Liver (tissue), 3 donors: ENCODE results near the gene BHLHE40.

Experiments
- FOXA1 ChIP-seq: IDR thresholded peaks from 2 replicates; pipeline ENCODE4 v1.6.1; 2016; ENCODE audit warnings: antibody characterized with exemption
- JUND ChIP-seq, 2 donors: IDR thresholded peaks; 2 replicates each; pipeline ENCODE4 v1.6.1; 2016; ENCODE audit warnings: antibody characterized with exemption in 2 of 2
- NR2F2 ChIP-seq: IDR thresholded peaks from 2 replicates; pipeline ENCODE4 v1.6.1; 2016; ENCODE audit warnings: antibody characterized with exemption
- RXRA ChIP-seq, 2 donors: IDR thresholded peaks; 2 replicates each; pipeline ENCODE4 v1.6.1; 2017 to 2018; ENCODE audit warnings: antibody characterized with exemption in 2 of 2, mild to moderate bottlenecking in 1 of 2
- TAF1 ChIP-seq: conservative IDR thresholded peaks from 2 replicates; pipeline ENCODE4 v1.6.1; 2016; ENCODE audit warnings: antibody characterized with exemption, mild to moderate bottlenecking
- YY1 ChIP-seq: IDR thresholded peaks from 2 replicates; pipeline ENCODE4 v1.6.1; 2016; ENCODE audit warnings: antibody characterized with exemption, mild to moderate bottlenecking
- ZBTB33 ChIP-seq: IDR thresholded peaks from 2 replicates; pipeline ENCODE4 v1.6.1; 2016; ENCODE audit warnings: antibody characterized with exemption
- TF ChIP-seq, protein P1 (sequence below): fragments of 150-350 bp; IDR thresholded peaks from 2 replicates; pipeline ENCODE4 v1.5.1; 2017; ENCODE audit warnings: improper control_type of control experiment, low read depth, low read length; ENCODE audit not compliant: missing input control
- TF ChIP-seq, protein P2 (sequence below): IDR thresholded peaks from 2 replicates; pipeline ENCODE4 v1.6.1; 2016; ENCODE audit warnings: antibody characterized with exemption
- donor health status: healthy.
- donor health status: healthy.

DNA sequence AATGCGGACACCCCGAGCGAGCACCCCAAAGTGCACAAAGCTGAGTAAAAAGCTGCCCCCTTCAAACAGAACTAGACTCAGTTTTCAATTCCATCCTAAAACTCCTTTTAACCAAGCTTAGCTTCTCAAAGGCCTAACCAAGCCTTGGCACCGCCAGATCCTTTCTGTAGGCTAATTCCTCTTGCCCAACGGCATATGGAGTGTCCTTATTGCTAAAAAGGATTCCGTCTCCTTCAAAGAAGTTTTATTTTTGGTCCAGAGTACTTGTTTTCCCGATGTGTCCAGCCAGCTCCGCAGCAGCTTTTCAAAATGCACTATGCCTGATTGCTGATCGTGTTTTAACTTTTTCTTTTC lies 5.3 kb downstream of the BHLHE40 start:
- TF ChIP-seq, protein P1, sequence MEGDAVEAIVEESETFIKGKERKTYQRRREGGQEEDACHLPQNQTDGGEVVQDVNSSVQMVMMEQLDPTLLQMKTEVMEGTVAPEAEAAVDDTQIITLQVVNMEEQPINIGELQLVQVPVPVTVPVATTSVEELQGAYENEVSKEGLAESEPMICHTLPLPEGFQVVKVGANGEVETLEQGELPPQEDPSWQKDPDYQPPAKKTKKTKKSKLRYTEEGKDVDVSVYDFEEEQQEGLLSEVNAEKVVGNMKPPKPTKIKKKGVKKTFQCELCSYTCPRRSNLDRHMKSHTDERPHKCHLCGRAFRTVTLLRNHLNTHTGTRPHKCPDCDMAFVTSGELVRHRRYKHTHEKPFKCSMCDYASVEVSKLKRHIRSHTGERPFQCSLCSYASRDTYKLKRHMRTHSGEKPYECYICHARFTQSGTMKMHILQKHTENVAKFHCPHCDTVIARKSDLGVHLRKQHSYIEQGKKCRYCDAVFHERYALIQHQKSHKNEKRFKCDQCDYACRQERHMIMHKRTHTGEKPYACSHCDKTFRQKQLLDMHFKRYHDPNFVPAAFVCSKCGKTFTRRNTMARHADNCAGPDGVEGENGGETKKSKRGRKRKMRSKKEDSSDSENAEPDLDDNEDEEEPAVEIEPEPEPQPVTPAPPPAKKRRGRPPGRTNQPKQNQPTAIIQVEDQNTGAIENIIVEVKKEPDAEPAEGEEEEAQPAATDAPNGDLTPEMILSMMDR: no peak
- TF ChIP-seq YY1: no peak
- TF ChIP-seq NR2F2: no peak
- TF ChIP-seq TAF1: no peak
- no peak for TF ChIP-seq ZBTB33
- no peak for TF ChIP-seq FOXA1
- TF ChIP-seq, protein P2, sequence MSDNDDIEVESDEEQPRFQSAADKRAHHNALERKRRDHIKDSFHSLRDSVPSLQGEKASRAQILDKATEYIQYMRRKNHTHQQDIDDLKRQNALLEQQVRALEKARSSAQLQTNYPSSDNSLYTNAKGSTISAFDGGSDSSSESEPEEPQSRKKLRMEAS: no peak
- no peak for TF ChIP-seq JUND (IDR thresholded peaks at IDR 0.05)
- TF ChIP-seq RXRA (IDR thresholded peaks at IDR 0.05): no peak
